Measurements from ENCODE around the gene WSCD1.

WSCD1 gene

DNA sequence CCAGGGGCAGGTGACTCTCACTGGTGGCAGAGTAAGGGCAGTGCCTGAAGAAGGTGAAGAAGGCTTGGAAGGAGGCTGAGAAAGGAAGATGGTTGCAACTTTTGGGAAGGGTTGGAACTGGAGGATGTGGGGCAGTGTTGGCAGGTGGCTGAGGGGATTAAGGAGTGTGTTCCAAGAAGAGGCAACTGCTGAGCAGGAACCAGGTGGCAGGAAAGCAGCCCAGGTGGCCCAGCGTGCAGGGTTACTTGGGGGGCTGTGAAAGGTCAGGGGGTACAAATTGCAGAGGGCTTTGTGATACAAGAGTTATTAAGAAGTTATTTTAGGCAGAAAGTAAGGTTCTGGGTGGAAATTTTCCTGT lies 28.6 kb downstream of the WSCD1 start:
- TF ChIP-seq, protein P1, sequence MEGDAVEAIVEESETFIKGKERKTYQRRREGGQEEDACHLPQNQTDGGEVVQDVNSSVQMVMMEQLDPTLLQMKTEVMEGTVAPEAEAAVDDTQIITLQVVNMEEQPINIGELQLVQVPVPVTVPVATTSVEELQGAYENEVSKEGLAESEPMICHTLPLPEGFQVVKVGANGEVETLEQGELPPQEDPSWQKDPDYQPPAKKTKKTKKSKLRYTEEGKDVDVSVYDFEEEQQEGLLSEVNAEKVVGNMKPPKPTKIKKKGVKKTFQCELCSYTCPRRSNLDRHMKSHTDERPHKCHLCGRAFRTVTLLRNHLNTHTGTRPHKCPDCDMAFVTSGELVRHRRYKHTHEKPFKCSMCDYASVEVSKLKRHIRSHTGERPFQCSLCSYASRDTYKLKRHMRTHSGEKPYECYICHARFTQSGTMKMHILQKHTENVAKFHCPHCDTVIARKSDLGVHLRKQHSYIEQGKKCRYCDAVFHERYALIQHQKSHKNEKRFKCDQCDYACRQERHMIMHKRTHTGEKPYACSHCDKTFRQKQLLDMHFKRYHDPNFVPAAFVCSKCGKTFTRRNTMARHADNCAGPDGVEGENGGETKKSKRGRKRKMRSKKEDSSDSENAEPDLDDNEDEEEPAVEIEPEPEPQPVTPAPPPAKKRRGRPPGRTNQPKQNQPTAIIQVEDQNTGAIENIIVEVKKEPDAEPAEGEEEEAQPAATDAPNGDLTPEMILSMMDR (IDR thresholded peaks at IDR 0.05; ENCODE audit: unreplicated experiment in 3 of 3), result no peak
- Mint-ChIP-seq H3K4me3 (no peak overlapping the region), H3K4me1 (peaks cover 49% of the 10 kb centered on the region), H3K9me3 (no peaks in the 10 kb centered on the region), H3K27me3 (ENCODE audit: low read depth) (peaks cover 20% of the 10 kb centered on the region), H3K36me3 (ENCODE audit: low read depth) (peaks cover 8% of the 10 kb centered on the region), H3K27ac (peak overlapping the region; percentile 46 to 73 (median 56))

DNA sequence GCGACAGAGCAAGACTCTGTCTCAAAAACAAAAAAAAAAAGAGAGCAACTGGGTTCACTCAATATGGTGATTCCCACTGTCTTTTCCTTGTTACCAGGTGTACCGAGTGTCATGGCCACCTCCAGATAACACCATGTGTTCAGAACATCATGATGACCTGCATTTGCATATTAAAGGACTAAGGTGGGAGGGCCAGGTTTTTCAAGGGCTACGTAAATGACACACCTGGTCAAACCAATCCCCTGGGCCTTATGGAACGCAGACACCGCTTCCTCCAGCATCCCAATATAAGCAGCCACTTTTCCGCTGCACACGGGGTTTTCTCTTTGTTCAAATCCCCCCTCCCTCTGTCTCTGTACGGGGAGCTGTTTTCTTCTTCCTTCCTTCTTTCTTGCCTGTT lies 29.3 kb downstream of the WSCD1 start:
- Mint-ChIP-seq H3K4me3 (no peak overlapping the region), H3K36me3 (ENCODE audit: low read depth) (peaks cover 5% of the 10 kb centered on the region), H3K9me3 (no peaks in the 10 kb centered on the region), H3K27ac (peak overlapping the region in 1 of 3 experiments; percentile 44), H3K4me1 (peaks cover 43% of the 10 kb centered on the region), H3K27me3 (ENCODE audit: low read depth) (peaks cover 20% of the 10 kb centered on the region)
- TF ChIP-seq, protein P1 (IDR thresholded peaks at IDR 0.05; ENCODE audit: unreplicated experiment in 3 of 3), result no peak

DNA sequence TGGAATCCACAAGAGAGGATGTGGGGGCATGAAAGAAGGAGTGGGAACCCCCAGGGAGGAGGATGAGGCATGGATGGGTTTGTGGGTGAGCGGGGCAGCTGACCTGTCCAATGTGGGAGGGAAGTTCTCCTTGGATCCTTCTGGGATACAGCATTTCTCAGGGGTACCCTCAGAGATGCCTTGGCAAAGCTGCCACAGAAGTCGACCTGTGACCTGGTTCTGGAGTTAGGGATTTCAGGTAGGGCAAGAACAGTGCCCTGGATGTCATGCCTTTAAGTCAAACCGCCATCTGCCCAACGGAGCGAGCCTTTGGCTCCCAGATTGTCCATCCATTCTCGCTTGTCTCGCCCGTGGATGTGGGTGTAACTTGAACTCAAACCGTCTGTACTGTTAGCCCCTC lies 30.0 kb downstream of the WSCD1 start:
- Mint-ChIP-seq H3K27ac (peak overlapping the region in 1 of 3 experiments; percentile 44), H3K27me3 (ENCODE audit: low read depth) (peaks cover 20% of the 10 kb centered on the region), H3K36me3 (ENCODE audit: low read depth) (peaks cover 4% of the 10 kb centered on the region), H3K4me3 (no peak overlapping the region), H3K9me3 (no peaks in the 10 kb centered on the region), H3K4me1 (peaks cover 36% of the 10 kb centered on the region)
- TF ChIP-seq, protein P1 (IDR thresholded peaks at IDR 0.05; ENCODE audit: unreplicated experiment in 3 of 3), result no peak

DNA sequence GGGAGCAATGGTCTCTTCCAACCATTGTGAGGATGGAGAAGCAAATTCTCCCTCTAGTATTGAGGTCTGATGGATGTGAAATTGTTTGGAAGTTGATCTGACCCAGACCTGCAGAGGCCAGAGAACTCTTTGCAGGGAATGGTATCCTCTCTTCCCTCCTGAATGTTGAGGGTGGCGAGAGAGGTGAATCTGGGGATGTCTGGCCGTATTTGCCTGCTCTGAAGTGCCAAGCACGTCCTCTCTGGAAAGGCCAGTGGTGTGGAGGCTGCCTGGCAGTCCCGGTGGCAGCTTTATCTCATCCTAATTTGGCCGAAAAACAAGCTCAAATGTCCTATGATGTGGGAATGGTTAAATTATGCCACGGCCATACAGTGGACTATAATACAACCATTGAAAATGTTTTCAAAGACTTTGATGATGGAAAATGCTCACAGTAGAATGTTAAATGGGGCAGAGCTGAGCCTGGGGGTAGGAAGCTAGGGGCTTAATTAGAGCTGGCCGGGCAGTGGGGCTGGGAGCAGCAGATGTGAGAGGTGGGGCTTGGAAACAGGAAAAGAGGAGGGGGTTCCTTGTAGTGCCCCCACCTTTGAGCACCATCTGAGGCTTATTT lies 30.8 kb downstream of the WSCD1 start:
- Mint-ChIP-seq H3K9me3 (no peaks in the 10 kb centered on the region), H3K4me1 (peaks cover 31% of the 10 kb centered on the region), H3K27me3 (ENCODE audit: low read depth) (peaks cover 16% of the 10 kb centered on the region), H3K27ac (no peak overlapping the region), H3K36me3 (ENCODE audit: low read depth) (peaks cover 6% of the 10 kb centered on the region), H3K4me3 (no peak overlapping the region)
- TF ChIP-seq, protein P1 (IDR thresholded peaks at IDR 0.05; ENCODE audit: unreplicated experiment in 3 of 3), result no peak

DNA sequence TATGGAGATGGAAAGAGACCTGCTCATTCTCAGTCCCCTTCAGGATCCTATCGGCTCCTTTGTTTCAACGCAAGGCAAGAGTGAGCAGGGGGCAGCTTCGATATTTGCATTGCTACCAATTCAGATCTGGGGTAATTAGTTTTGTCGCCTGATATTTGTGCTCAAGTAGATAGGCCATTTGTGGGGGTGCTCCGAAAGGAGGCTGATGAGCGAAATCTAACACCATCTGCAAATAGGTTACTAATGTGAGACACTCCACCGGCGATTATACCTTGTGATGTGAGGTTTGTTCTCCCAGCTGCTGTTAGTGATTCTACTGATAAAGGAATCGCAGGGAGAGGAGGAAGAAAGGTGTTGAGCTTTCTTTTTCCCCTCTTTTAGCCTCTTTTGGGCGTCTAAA lies 31.5 kb downstream of the WSCD1 start:
- H3K4me3 Mint-ChIP-seq, result no peak overlapping the region
- TF ChIP-seq, protein P1 (IDR thresholded peaks at IDR 0.05; ENCODE audit: unreplicated experiment in 3 of 3), result no peak
- H3K9me3 Mint-ChIP-seq, result no peaks in the 10 kb centered on the region
- H3K27me3 Mint-ChIP-seq (ENCODE audit: low read depth), result peaks cover 15% of the 10 kb centered on the region
- no peak overlapping the region for H3K27ac Mint-ChIP-seq
- peaks cover 31% of the 10 kb centered on the region for H3K4me1 Mint-ChIP-seq
- H3K36me3 Mint-ChIP-seq (ENCODE audit: low read depth), result peaks cover 12% of the 10 kb centered on the region

DNA sequence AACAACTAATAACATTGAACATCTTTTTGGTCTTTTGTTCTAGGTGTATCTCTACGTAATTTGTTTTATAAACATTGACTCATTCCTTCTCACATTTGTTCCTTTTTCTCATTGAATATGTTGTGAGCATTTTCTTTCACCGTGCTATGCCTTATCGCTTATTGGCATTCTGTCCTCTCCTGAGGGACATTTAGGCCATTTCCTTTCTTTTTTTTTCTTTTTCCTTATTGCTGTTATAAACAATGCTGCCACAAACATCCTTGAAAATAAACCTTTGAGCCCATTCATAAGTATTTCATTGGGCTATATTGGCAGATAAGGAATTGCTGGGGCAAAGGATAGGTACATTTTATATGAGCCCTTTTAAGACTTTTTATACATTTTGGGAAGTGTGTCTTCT lies 32.4 kb downstream of the WSCD1 start:
- peaks cover 13% of the 10 kb centered on the region for H3K36me3 Mint-ChIP-seq (ENCODE audit: low read depth)
- peaks cover 22% of the 10 kb centered on the region for H3K4me1 Mint-ChIP-seq
- TF ChIP-seq, protein P1 (IDR thresholded peaks at IDR 0.05; ENCODE audit: unreplicated experiment in 3 of 3), result no peak

More for the DNA sequence above, 32.4 kb downstream of the WSCD1 start:
- Mint-ChIP-seq H3K9me3 (no peaks in the 10 kb centered on the region), H3K27ac (no peak overlapping the region), H3K4me3 (no peak overlapping the region), H3K27me3 (ENCODE audit: low read depth) (peaks cover 15% of the 10 kb centered on the region)
